Endothelial cell of umbilical vein (primary cell): ENCODE results near the gene MRPS18B. TPM values are rescaled to one million over a fixed set of nuclear protein-coding genes. Genes with fewer than 3 reads are reported as not detected.
"Not testable (repeated sequence)": the region's sequence is repeated elsewhere in the genome, so short reads cannot be mapped to it uniquely, and the experiment has no call there.

Experiments
- BruUV-seq: library from RNA; stranded (reverse); fragments of 400-500 nt; replicated peaks from 2 replicates; lab custom pipeline; 2021; lab: Mats Ljungman, UMichigan
- CTCF ChIA-PET: fragments of 300-600, 350-600 bp; sonication (Branson Sonifier 250); formaldehyde crosslinking; loops from one replicate; lab custom pipeline; 2021; ENCODE audit warnings: antibody characterized with exemption, inconsistent platforms; lab: Charles Lee
- POLR2A ChIA-PET: fragments of 300-600, 350-600 bp; sonication (Branson Sonifier 250); formaldehyde crosslinking; loops from one replicate; lab custom pipeline; 2021; ENCODE audit warnings: antibody characterized with exemption, inconsistent platforms; lab: Charles Lee
- DNase-seq: peaks from one replicate; pipeline ENCODE4 v3.0.0-alpha.2; 2011; ENCODE audit warnings: low read depth, low spot score
- FAIRE-seq: peaks from 2 replicates; lab custom pipeline; 2011; peaks lifted over from hg19 to GRCh38; lab: Jason Lieb, UNC
- H2AFZ ChIP-seq: 2 replicates; pipeline ENCODE4 v1.6.0; 2012; ENCODE audit warnings: low read depth, low read length, control low read depth, inconsistent platforms
- H3K27ac ChIP-seq: 2 replicates; pipeline ENCODE4 v1.5.1; 2011; ENCODE audit warnings: low read depth, mild to moderate bottlenecking, control low read depth, low read length, moderate library complexity; ENCODE audit not compliant: insufficient read depth
- H3K27me3 ChIP-seq, 2 experiments: 2 replicates each; pipeline versions ENCODE4 v1.6.0 to v1.6.1; 2011; ENCODE audit warnings: low read length in 2 of 2, mixed read lengths in 1 of 2; ENCODE audit not compliant: control insufficient read depth in 2 of 2, insufficient read depth in 2 of 2
- H3K36me3 ChIP-seq, 2 experiments: 2 replicates in 1 of 2; 3 replicates in 1 of 2; pipeline ENCODE4 v1.5.1; 2011; ENCODE audit warnings: low read length in 2 of 2, mild to moderate bottlenecking in 1 of 2, moderate library complexity in 1 of 2; ENCODE audit not compliant: control insufficient read depth in 2 of 2, insufficient read depth in 2 of 2; ENCODE audit errors: extremely low read depth in 1 of 2
- H3K4me1 ChIP-seq: 3 replicates; pipeline ENCODE4 v1.5.1; 2011; ENCODE audit warnings: mild to moderate bottlenecking, low read length; ENCODE audit not compliant: control insufficient read depth, insufficient read depth; ENCODE audit errors: extremely low read depth
- H3K4me2 ChIP-seq: 2 replicates; pipeline ENCODE4 v1.6.1; 2011; ENCODE audit warnings: low read length, control low read depth, mixed read lengths; ENCODE audit not compliant: insufficient read depth
- H3K4me3 ChIP-seq, 3 experiments: fragments of 200-600 bp in 1 of 3; sonication (generic), shearing (Covaris generic) in 1 of 3; replicated peaks in 1 of 3; 2 replicates each; pipeline ENCODE4 v1.5.1; 2011 to 2016; ENCODE audit warnings: control low read depth in 3 of 3, low read length in 3 of 3, mild to moderate bottlenecking in 2 of 3, inconsistent platforms in 1 of 3, low read depth in 1 of 3, moderate library complexity in 1 of 3; ENCODE audit not compliant: insufficient read depth in 1 of 3
- H3K79me2 ChIP-seq: 2 replicates; pipeline ENCODE4 v1.6.0; 2012; ENCODE audit warnings: low read length, inconsistent platforms; ENCODE audit not compliant: control insufficient read depth, insufficient read depth
- H3K9ac ChIP-seq: replicated peaks from 2 replicates; pipeline ENCODE3; 2011; ENCODE audit warnings: low read length, control low read depth; ENCODE audit not compliant: insufficient read depth; ENCODE audit errors: extremely low read depth
- H3K9me1 ChIP-seq: replicated peaks from 3 replicates; pipeline ENCODE4 v1.6.0; 2011; ENCODE audit warnings: mild to moderate bottlenecking, low read length; ENCODE audit not compliant: control insufficient read depth, insufficient read depth; ENCODE audit errors: extremely low read depth
- H3K9me3 ChIP-seq: replicated peaks from 2 replicates; pipeline ENCODE4 v1.5.1; 2012; ENCODE audit warnings: low read length, inconsistent platforms; ENCODE audit not compliant: control insufficient read depth, insufficient read depth
- H4K20me1 ChIP-seq: replicated peaks from 2 replicates; pipeline ENCODE3; 2011; ENCODE audit warnings: mild to moderate bottlenecking, low read length; ENCODE audit not compliant: control insufficient read depth, insufficient read depth; ENCODE audit errors: extremely low read depth
- EZH2 ChIP-seq: IDR thresholded peaks from 2 replicates; pipeline ENCODE4 v1.6.1; 2012; ENCODE audit warnings: borderline replicate concordance, low read depth, mild to moderate bottlenecking, moderate library complexity, low read length, inconsistent platforms; ENCODE audit not compliant: severe bottlenecking
- FOS ChIP-seq: IDR thresholded peaks from 2 replicates; pipeline ENCODE4 v1.6.1; 2011; ENCODE audit warnings: mild to moderate bottlenecking, low read length, moderate library complexity, borderline replicate concordance; ENCODE audit not compliant: insufficient read depth
- GATA2 ChIP-seq: IDR thresholded peaks from 2 replicates; pipeline ENCODE4 v1.7.0; 2011; ENCODE audit warnings: low read depth, mild to moderate bottlenecking, moderate library complexity, mixed read lengths, low read length; ENCODE audit not compliant: insufficient read length, insufficient read depth
- JUN ChIP-seq: IDR thresholded peaks from 2 replicates; pipeline ENCODE4 v1.6.1; 2011; ENCODE audit warnings: borderline replicate concordance, low read depth; ENCODE audit not compliant: insufficient read length, insufficient read depth
- MAX ChIP-seq: IDR thresholded peaks from 2 replicates; pipeline ENCODE4 v1.6.1; 2011; ENCODE audit not compliant: insufficient read depth, insufficient read length
- MYC ChIP-seq: IDR thresholded peaks from one replicate; pipeline ENCODE4 v1.6.1; 2011; ENCODE audit warnings: mild to moderate bottlenecking, low read depth, low read length
- POLR2A ChIP-seq: IDR thresholded peaks from 2 replicates; pipeline ENCODE4 v1.6.1; 2012; ENCODE audit warnings: low read depth, mild to moderate bottlenecking, control low read depth, low read length
- POLR2AphosphoS5 ChIP-seq: IDR thresholded peaks from 2 replicates; pipeline ENCODE4 v1.6.1; 2012; ENCODE audit warnings: low read depth, mild to moderate bottlenecking, control low read depth, low read length, moderate library complexity; ENCODE audit not compliant: insufficient read depth
- dilution Hi-C: fragments of 300-500 bp; cut with MboI; formaldehyde crosslinking; loops from one replicate; pipeline ENCODE4 v1.15.0; 2019; ENCODE audit warnings: low sequenced_read_pairs; ENCODE audit not compliant: extremely low pct_ligation_motif_present
- intact Hi-C: fragments of 100-400 bp; cut with micrococcal nuclease; formaldehyde crosslinking; loops from one replicate; pipeline ENCODE4 v1.10.0; 2022
- polyA plus RNA-seq, 4 experiments: library from polyadenylated mRNA; depleted of rRNA in 3 of 4; stranded (reverse) in 3 of 4; unstranded in 1 of 4; fragments of >200 nt; gene quantifications; 2 replicates each; pipeline versions ENCODE4 v1.2.1 to v1.2.3, GENCODE V29; 2011 to 2012; ENCODE audit warnings: missing spikeins in 1 of 4
- total RNA-seq: library from RNA; stranded (reverse); gene quantifications from 2 replicates; pipeline ENCODE4 v1.2.3, GENCODE V29; 2021
- TF ChIP-seq, protein P1 (sequence below), 2 donors: IDR thresholded peaks; 1 replicate in 1 of 2; 2 replicates in 1 of 2; pipeline ENCODE4 v1.5.1; 2011; ENCODE audit warnings: low read length in 2 of 2, mild to moderate bottlenecking in 2 of 2, moderate library complexity in 2 of 2, control low read depth in 1 of 2, inconsistent platforms in 1 of 2, low read depth in 1 of 2; ENCODE audit not compliant: insufficient read depth in 1 of 2; ENCODE audit errors: extremely low read depth in 1 of 2

The MRPS18B gene
- total and polyA plus RNA-seq, 2 donors (not counting 3 experiments of a cell fraction or from before 2014, with no cell fraction given): 32.6 to 49.1 TPM

GRCh38 chr6:30657454-30657853, 39.8 kb downstream of the MRPS18B start:
- Histone ChIP-seq H4K20me1 (no peaks in the 10 kb centered on the region), H3K27me3 (no peaks in the 10 kb centered on the region), H3K4me1 (no peaks in the 10 kb centered on the region), H3K4me3 (no peak overlapping the region), H3K4me2 (no peak overlapping the region), H3K36me3 (peaks cover 26 to 62% of the 10 kb centered on the region in 2 experiments), H3K79me2 (no peaks in the 10 kb centered on the region), H3K9me3 (no peaks in the 10 kb centered on the region), H2AFZ (no peak overlapping the region), H3K27ac (no peak overlapping the region), H3K9me1 (no peaks in the 10 kb centered on the region), H3K9ac (no peak overlapping the region)
- no peak for FAIRE-seq
- intact Hi-C loops: no loop called here
- ChIA-PET CTCF (no interaction called here), POLR2A (no interaction called here)
- TF ChIP-seq GATA2: no peak
- TF ChIP-seq MYC: no peak
- TF ChIP-seq EZH2: no peak
- TF ChIP-seq, protein P1, sequence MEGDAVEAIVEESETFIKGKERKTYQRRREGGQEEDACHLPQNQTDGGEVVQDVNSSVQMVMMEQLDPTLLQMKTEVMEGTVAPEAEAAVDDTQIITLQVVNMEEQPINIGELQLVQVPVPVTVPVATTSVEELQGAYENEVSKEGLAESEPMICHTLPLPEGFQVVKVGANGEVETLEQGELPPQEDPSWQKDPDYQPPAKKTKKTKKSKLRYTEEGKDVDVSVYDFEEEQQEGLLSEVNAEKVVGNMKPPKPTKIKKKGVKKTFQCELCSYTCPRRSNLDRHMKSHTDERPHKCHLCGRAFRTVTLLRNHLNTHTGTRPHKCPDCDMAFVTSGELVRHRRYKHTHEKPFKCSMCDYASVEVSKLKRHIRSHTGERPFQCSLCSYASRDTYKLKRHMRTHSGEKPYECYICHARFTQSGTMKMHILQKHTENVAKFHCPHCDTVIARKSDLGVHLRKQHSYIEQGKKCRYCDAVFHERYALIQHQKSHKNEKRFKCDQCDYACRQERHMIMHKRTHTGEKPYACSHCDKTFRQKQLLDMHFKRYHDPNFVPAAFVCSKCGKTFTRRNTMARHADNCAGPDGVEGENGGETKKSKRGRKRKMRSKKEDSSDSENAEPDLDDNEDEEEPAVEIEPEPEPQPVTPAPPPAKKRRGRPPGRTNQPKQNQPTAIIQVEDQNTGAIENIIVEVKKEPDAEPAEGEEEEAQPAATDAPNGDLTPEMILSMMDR (IDR thresholded peaks at IDR 0.05; ENCODE audit: extremely low read depth in 1 of 2, insufficient read depth in 1 of 2, low read depth in 1 of 2, low read length in 2 of 2): no peak
- no peak for TF ChIP-seq POLR2AphosphoS5
- no peak for TF ChIP-seq MAX
- TF ChIP-seq POLR2A: no peak
- no peak for TF ChIP-seq JUN
- no peak for TF ChIP-seq FOS
- BruUV-seq: no TSS peak
- no peak for DNase-seq
- dilution Hi-C loops: no loop called here

DNA sequence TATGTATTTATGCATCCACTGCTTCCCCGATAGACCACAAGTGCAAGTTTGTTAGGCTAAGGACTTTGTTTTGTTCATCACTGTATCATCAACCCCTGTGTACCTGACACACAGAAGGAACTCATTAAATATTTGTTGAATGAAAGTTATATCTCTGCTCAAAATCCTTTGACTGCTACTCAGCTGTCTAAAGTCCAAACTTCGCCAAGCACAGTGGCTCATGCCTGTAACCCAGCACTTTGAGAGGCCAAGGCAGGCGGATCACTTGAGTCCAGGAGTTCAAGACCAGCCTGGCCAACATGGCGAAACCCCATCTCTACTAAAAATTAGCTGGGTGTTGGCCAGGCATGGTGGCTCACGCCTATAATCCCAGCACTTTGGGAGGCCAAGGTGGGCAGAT, 40.3 kb downstream of the MRPS18B start:
- H4K20me1 ChIP-seq, H3K9ac ChIP-seq, H2AFZ ChIP-seq, dilution Hi-C loops, intact Hi-C loops, H3K4me3 ChIP-seq, FAIRE-seq, H3K27ac ChIP-seq, H3K4me1 ChIP-seq, H3K4me2 ChIP-seq, H3K9me1 ChIP-seq, POLR2A ChIA-PET, H3K27me3 ChIP-seq, H3K9me3 ChIP-seq, BruUV-seq, H3K79me2 ChIP-seq, CTCF ChIA-PET, DNase-seq: not testable (repeated sequence)
- H3K36me3 ChIP-seq: peaks cover 26 to 63% of the 10 kb centered on the region in 2 experiments
